Activated T-helper 17 cell treated with anti-CD3 and anti-CD28 coated beads, Interleukin-2, amount 50 U/mL, for 72 hours (primary cell): ENCODE measurements around the gene HSPB9. TPM values are rescaled to one million over a fixed set of nuclear protein-coding genes. Genes with fewer than 3 reads are reported as not detected.

Source experiments
- ATAC-seq: fragments of 150-1000 bp; cut with Tn5 transposase; replicated peaks from 2 replicates; pipeline ENCODE4 v1.10.0; 2021; ENCODE audit warnings: mild to moderate bottlenecking, moderate library complexity
- H3K27ac Mint-ChIP-seq: one replicate; pipeline ENCODE4 v1.8.0; 2022; ENCODE audit warnings: mixed read lengths
- H3K27me3 Mint-ChIP-seq: one replicate; pipeline ENCODE4 v1.8.0; 2022; ENCODE audit warnings: mixed read lengths
- H3K36me3 Mint-ChIP-seq: one replicate; pipeline ENCODE4 v1.8.0; 2022; ENCODE audit warnings: low read depth, mild to moderate bottlenecking, mixed read lengths
- H3K4me1 Mint-ChIP-seq: one replicate; pipeline ENCODE4 v1.8.0; 2022; ENCODE audit warnings: mixed read lengths
- H3K4me3 Mint-ChIP-seq: one replicate; pipeline ENCODE4 v1.8.0; 2022; ENCODE audit warnings: mild to moderate bottlenecking, mixed read lengths
- H3K9me3 Mint-ChIP-seq: one replicate; pipeline ENCODE4 v1.8.0; 2022; ENCODE audit warnings: mixed read lengths
- total RNA-seq, 2 donors: library from RNA; stranded (reverse); gene quantifications; one replicate each; pipeline ENCODE4 v1.2.3, GENCODE V29; 2022

Gene HSPB9, protein sequence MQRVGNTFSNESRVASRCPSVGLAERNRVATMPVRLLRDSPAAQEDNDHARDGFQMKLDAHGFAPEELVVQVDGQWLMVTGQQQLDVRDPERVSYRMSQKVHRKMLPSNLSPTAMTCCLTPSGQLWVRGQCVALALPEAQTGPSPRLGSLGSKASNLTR
- total RNA-seq: under 1 TPM in 1 of 2 donors, not detected in 1; 0.13 TPM

DNA sequence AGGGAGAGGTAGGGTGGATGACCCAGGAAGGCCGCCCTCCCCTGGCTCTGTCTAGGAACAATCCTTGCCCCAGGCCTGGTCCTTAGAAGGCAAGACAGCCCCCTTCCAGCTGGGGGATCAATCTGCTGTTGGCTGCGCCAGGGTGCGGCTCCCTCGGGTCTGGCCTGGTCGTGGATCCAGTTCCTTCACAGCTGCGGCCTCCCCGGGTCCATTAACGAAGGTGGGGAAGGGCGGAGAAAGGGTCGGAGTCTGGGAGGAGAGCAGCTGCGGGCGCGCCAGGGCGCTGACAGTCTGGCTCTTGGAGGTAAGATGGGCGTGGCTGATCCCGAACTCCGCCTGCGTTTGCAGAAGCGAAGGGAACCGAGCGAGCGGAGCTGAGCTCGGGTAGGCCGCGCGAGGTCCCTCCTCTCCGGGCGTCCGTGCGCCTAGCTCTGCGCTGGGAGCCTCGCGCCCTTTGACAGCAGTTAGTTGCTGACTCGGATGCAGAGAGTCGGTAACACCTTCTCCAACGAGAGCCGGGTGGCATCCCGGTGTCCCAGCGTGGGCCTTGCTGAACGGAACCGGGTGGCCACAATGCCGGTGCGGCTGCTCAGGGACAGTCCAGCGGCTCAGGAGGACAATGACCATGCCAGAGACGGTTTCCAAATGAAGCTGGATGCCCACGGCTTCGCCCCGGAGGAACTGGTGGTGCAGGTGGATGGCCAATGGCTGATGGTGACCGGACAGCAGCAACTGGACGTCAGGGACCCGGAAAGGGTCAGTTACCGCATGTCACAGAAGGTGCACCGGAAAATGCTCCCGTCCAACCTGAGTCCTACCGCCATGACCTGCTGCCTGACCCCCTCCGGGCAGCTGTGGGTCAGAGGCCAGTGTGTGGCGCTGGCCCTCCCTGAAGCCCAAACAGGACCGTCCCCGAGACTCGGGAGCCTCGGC is at the start of gene HSPB9:
HSPB9 (plus strand) TSS at position 434 of the 933 bp plus-strand sequence; CDS start at position 481, 47 bp downstream.
- no peak for ATAC-seq
- H3K4me1 Mint-ChIP-seq: peaks cover 7% of the 10 kb centered on the region
- H3K27ac Mint-ChIP-seq: peak within 1 kb of the TSS; percentile 83
- H3K4me3 Mint-ChIP-seq: peak within 1 kb of the TSS; percentile 77
- H3K27me3 Mint-ChIP-seq: no peaks in the 10 kb centered on the region
- H3K36me3 Mint-ChIP-seq: peaks cover 46% of the 10 kb centered on the region
- no peaks in the 10 kb centered on the region for H3K9me3 Mint-ChIP-seq

DNA sequence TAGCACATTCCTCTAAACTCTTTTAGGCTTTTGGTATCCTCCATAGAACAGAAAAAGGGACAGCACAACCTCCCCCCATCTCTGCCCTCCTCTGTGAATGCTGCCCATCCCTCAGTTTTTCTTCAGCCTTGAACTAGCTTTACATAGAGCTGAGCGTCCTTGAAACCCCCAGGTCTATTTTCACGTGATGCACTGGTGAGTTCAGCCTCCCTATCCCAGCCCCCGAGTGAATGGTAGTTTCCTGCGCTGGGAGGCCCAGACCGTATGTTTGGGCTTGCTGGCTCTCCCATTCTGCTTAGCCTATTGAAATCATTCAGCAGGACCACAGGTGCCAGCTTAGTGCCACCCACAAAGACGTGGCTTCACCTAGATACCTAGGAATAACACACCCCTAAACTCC is 46.8 kb upstream of the HSPB9 start:
- no peaks in the 10 kb centered on the region for H3K36me3 Mint-ChIP-seq
- ATAC-seq: no peak
- H3K27ac Mint-ChIP-seq: no peak overlapping the region
- H3K9me3 Mint-ChIP-seq: no peaks in the 10 kb centered on the region
- H3K4me1 Mint-ChIP-seq: no peaks in the 10 kb centered on the region
- H3K27me3 Mint-ChIP-seq: peaks cover 15% of the 10 kb centered on the region
- no peak overlapping the region for H3K4me3 Mint-ChIP-seq

DNA sequence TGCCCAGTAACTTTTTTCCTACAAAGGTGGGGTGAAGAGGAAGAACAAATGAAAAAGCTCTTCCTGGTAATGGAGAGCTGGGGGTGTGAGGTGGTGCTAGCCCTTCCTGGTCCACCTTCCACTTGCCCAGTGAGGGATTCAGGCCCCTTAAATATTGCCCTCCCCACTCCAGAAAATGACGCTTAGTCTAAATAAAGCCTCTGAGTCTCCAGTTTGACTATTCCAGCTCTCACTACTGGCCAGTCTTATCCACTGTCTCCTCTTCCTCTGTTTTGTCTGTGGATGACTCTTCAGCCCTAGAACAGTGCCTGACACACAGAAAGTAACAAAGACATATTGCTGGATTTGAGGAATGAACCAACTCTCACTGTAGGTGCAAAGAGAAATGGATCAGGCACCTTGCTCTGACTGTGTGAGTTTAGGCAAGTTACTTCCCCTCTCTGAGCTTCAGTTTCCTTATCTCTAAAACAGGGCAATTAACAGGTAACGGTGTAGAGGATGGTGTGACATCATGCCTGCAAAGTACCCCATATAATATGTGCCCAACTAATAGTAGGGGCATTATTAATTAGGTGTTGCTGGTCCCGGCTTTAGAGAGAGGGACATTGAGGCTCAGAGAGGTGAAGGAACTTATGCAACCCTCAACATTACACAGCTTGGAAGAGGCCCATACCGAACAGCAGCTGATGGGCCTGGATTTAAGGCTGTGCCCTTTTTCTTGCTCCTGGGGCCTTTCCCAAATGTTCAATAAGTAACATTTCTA is 45.6 kb upstream of the HSPB9 start:
- peaks cover 9% of the 10 kb centered on the region for H3K27me3 Mint-ChIP-seq
- H3K9me3 Mint-ChIP-seq: no peaks in the 10 kb centered on the region
- no peaks in the 10 kb centered on the region for H3K4me1 Mint-ChIP-seq
- no peaks in the 10 kb centered on the region for H3K36me3 Mint-ChIP-seq
- no peak for ATAC-seq
- no peak overlapping the region for H3K4me3 Mint-ChIP-seq
- no peak overlapping the region for H3K27ac Mint-ChIP-seq

GRCh38 chr17:42077755-42078154 is 44.8 kb upstream of the HSPB9 start:
- no peak overlapping the region for H3K4me3 Mint-ChIP-seq
- ATAC-seq: no peak
- H3K4me1 Mint-ChIP-seq: no peaks in the 10 kb centered on the region
- H3K36me3 Mint-ChIP-seq: no peaks in the 10 kb centered on the region
- no peaks in the 10 kb centered on the region for H3K9me3 Mint-ChIP-seq
- H3K27ac Mint-ChIP-seq: no peak overlapping the region
- peaks cover 9% of the 10 kb centered on the region for H3K27me3 Mint-ChIP-seq

DNA sequence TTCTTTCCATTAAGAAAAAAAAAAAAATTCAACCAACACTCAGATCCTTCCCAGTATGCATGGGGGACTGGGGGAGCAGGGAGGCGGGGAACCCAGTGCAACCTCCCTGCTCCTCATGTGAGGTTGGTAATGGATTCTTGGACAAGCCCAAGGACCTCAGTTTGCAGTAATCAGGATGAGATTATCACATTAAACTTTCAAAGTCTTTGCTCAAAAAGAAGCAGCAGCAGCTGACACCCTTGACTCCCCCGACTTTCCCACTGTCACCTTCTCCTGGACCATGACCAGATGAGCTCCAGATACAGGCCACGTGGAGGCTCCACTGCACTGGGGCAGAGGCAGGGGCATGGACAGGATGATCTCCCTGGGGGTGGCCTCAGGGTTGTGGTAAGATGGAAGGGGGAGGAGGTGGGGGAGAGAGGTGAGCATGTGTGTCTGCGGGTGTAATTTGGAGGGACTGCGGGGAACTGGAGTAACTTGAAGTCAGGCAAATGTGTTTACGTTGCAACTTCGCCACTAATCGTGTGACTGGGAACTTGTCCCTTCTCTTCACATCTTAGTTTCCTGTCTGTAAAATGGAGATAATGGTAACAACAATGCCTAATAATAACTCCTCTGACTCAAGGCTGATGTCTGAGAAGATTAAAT is 44.1 kb upstream of the HSPB9 start:
- no peak overlapping the region for H3K27ac Mint-ChIP-seq
- no peaks in the 10 kb centered on the region for H3K36me3 Mint-ChIP-seq
- H3K4me1 Mint-ChIP-seq: no peaks in the 10 kb centered on the region
- H3K27me3 Mint-ChIP-seq: peaks cover 6% of the 10 kb centered on the region
- H3K4me3 Mint-ChIP-seq: no peak overlapping the region
- no peak for ATAC-seq
- no peaks in the 10 kb centered on the region for H3K9me3 Mint-ChIP-seq

GRCh38 chr17:42079541-42079940 is 43.1 kb upstream of the HSPB9 start:
- no peaks in the 10 kb centered on the region for H3K9me3 Mint-ChIP-seq
- no peak overlapping the region for H3K27ac Mint-ChIP-seq
- no peaks in the 10 kb centered on the region for H3K27me3 Mint-ChIP-seq
- no peaks in the 10 kb centered on the region for H3K36me3 Mint-ChIP-seq
- ATAC-seq: no peak
- no peak overlapping the region for H3K4me3 Mint-ChIP-seq
- H3K4me1 Mint-ChIP-seq: no peaks in the 10 kb centered on the region

DNA sequence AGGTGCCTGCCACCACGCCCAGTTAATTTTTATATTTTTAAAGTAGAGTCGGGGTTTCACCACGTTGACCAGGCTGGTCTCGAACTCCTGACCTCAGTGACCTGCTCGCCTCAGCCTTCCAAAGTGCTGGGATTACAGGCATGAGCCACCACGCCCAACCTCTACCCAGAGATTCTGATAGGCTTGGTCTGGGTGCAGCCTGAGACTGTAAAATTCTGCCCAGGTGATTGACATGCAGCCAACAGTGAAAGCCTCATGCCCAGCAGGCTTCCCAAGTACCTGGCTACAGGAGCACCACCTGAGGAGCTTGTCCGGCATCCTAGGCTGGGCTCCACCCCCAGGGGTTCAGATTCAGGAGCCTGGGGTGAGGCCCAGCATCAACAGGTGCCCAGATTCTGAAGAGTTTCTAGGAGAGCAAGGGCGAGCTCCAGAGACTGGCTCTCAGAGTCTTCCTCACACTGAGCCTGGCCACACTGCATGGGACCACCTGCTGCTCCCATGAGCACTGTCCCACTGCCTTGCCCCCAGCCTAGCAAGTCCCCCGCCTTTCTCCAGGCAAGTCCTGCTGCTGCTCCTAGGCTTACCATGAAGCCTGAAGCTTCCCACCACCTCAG is 41.0 kb upstream of the HSPB9 start:
- no peaks in the 10 kb centered on the region for H3K27me3 Mint-ChIP-seq
- no peaks in the 10 kb centered on the region for H3K9me3 Mint-ChIP-seq
- H3K27ac Mint-ChIP-seq: no peak overlapping the region
- H3K4me3 Mint-ChIP-seq: no peak overlapping the region
- no peaks in the 10 kb centered on the region for H3K4me1 Mint-ChIP-seq
- ATAC-seq: no peak
- no peaks in the 10 kb centered on the region for H3K36me3 Mint-ChIP-seq

DNA sequence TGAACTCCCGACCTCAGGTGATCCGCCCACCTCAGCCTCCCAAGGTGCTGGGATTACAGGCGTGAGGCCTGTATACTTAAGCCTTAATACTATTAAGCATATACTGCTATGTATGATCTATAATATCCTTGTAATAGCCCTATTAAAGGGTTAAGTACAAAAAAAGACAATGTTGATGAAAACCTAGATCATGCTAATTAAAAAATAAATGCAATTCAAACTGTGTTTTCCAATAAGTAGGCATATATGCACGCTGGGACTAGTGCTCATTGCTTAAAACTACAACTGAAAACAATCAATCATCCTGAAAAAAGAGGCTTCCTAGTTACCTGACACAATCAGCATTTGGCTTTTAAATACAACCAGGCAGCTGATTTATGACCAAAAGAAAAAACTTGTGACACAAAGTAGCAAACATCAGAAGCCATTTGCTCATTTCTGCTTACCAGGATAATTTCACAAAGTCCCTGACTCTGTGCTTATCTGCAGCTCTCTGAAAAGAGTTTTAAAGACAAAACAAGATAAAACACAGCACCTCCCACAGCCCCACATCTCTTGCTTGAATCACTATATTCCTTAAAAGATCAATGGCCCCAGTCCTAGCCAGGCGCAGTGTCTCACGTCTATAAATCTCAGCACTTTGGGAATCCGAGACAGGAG is 35.4 kb upstream of the HSPB9 start:
- peaks cover 8% of the 10 kb centered on the region for H3K27me3 Mint-ChIP-seq
- H3K27ac Mint-ChIP-seq: no peak overlapping the region
- H3K36me3 Mint-ChIP-seq: no peaks in the 10 kb centered on the region
- H3K4me3 Mint-ChIP-seq: no peak overlapping the region
- no peaks in the 10 kb centered on the region for H3K4me1 Mint-ChIP-seq
- no peak for ATAC-seq
- H3K9me3 Mint-ChIP-seq: no peaks in the 10 kb centered on the region

DNA sequence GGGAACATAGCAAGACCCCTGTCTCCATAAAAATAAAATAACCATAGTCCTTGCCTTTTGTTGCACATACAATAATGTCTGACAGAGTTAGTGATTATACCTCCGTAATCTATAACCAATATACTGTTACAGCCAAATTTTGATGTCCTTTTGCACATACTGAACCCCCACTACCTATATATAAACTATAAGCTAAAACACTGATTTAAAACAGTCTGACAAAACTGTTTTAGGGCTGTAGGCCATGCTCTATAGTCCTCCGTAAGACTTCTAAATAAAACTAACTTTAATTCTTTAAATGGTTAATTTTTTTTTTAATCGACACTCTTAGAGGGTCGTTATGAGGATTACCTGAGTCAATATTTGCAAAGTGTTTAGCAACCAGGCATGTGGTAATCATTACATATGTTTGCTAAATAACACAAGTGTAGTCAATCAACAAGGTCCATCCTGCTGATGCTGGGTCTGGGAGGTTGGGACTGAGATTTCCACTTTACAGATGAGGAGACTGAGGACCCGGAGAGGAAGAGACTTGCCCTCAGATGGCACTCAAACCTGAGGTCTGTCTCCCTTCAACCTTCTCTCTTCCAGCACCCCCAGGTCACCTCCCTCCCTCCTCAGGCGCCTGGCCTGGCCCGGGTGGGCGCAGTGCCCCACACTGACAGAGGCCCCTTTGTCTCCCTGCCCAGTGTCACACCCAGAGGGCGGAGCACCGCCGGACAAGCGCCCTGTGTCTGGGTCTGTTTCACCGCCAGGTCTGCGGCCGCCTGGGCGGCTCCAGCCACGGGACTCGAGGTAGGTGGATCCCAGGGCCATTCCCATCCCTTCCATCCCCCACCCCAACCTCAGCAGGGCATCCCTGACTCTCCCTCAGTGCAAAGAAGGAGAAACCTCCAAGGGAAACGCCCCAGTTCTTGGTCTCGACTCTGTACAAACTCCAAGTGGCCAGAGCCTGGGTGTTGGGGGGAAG is 34.6 kb upstream of the HSPB9 start:
- no peaks in the 10 kb centered on the region for H3K9me3 Mint-ChIP-seq
- H3K36me3 Mint-ChIP-seq: no peaks in the 10 kb centered on the region
- H3K4me3 Mint-ChIP-seq: no peak overlapping the region
- no peak overlapping the region for H3K27ac Mint-ChIP-seq
- peaks cover 8% of the 10 kb centered on the region for H3K27me3 Mint-ChIP-seq
- no peak for ATAC-seq
- no peaks in the 10 kb centered on the region for H3K4me1 Mint-ChIP-seq

- no peak overlapping the region for H3K27ac Mint-ChIP-seq
- H3K4me1 Mint-ChIP-seq: no peaks in the 10 kb centered on the region
- no peak for ATAC-seq
- H3K4me3 Mint-ChIP-seq: no peak overlapping the region
- no peaks in the 10 kb centered on the region for H3K36me3 Mint-ChIP-seq
- H3K27me3 Mint-ChIP-seq: peaks cover 8% of the 10 kb centered on the region
- H3K9me3 Mint-ChIP-seq: no peaks in the 10 kb centered on the region
Observed at GRCh38 chr17:42088736-42089135, 33.9 kb upstream of the HSPB9 start.

DNA sequence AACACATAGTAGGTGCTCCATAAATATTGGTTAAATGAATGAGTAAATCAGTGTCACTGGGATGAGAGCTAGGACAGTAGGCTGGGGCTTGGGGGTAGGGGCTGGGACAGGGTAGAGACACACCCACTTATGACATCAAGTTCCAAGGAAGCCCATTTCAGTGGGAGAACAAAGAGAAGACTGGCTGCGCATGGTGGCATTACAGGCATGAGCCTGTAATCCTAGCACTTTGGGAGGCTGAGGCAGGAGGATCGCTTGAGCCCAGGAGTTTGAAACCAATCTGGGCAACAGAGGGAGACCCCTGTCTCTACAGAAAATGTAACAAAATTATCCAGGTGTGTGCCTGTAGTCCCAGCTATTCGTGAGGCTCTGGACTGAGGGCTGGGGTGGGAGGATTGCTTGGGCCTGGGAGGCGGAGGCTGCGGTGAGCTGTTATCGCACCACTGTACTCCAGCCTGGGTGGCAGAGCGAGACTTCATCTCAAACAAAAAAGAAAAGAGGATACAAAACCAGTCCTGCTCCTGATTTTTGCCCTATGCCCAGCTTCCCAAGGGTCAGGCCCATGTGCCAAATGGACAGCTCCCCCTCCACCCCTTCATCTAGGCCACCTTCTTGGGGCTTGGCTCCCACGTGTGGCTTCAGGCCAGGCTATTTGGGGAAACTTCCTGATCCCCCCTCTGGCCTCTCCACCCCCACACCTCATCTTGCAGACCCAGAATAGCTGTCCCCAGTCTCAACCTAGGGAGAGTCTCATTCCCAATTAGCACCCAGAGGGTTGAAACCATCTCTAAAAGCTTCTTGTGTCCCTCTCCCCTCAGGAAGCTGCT is 31.4 kb upstream of the HSPB9 start:
- H3K27ac Mint-ChIP-seq: no peak overlapping the region
- H3K27me3 Mint-ChIP-seq: peaks cover 8% of the 10 kb centered on the region
- no peak overlapping the region for H3K4me3 Mint-ChIP-seq
- H3K4me1 Mint-ChIP-seq: no peaks in the 10 kb centered on the region
- no peak for ATAC-seq
- H3K36me3 Mint-ChIP-seq: no peaks in the 10 kb centered on the region
- no peaks in the 10 kb centered on the region for H3K9me3 Mint-ChIP-seq

DNA sequence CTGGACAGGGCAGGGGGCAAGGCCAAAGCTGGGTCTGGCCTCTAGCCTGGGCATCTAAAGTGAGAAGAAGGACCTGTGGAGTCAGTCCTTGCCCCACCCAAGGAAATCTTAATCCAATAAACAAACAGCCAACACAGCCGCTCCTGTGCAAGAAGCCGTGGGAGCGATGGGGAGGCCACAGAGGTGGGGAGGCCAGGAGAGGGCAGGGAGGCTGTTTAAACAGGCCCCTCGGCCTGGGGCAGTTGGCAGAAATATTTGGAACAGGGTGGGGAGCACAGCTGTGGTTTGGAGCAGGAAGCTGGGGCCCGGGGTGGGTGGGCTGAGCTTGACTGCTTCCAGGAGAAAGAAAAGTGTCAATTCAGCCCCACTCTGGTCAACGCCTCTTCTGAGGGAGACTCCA is 29.7 kb upstream of the HSPB9 start:
- Mint-ChIP-seq H3K4me1 (no peaks in the 10 kb centered on the region), H3K4me3 (no peak overlapping the region), H3K9me3 (no peaks in the 10 kb centered on the region), H3K27me3 (peaks cover 11% of the 10 kb centered on the region), H3K27ac (no peak overlapping the region), H3K36me3 (no peaks in the 10 kb centered on the region)
- no peak for ATAC-seq
